Medulla oblongata (tissue), 1 donor: ENCODE data around the gene FBXO28.
"Not testable (repeated sequence)": the region's sequence is repeated elsewhere in the genome, so short reads cannot be mapped to it uniquely, and the experiment has no call there.

Source experiments
- DNase-seq: peaks from one replicate; pipeline ENCODE4 v3.0.0-alpha.2; 2015; ENCODE audit errors: extremely low spot score

FBXO28 gene

GRCh38 chr1:224188286-224188685, 74.4 kb downstream of the FBXO28 start:
- no peak for DNase-seq

- no peak for DNase-seq
Observed at GRCh38 chr1:224189561-224189960, 75.7 kb downstream of the FBXO28 start.

GRCh38 chr1:224192082-224192788, 78.3 kb downstream of the FBXO28 start:
- DNase-seq = no peak

GRCh38 chr1:224193319-224193966, 79.5 kb downstream of the FBXO28 start:
- no peak for DNase-seq

- no peak for DNase-seq
Observed at GRCh38 chr1:224196813-224197600, 83.1 kb downstream of the FBXO28 start.

- DNase-seq = no peak
Observed at GRCh38 chr1:224198572-224198971, 84.7 kb downstream of the FBXO28 start.

- no peak for DNase-seq
Observed at GRCh38 chr1:224199679-224200078, 85.8 kb downstream of the FBXO28 start.

GRCh38 chr1:224201383-224201782, 87.5 kb downstream of the FBXO28 start:
- no peak for DNase-seq

GRCh38 chr1:224201853-224202252, 87.9 kb downstream of the FBXO28 start:
- no peak for DNase-seq

- peak; percentile 91 for DNase-seq
Observed at GRCh38 chr1:224203243-224204016, 89.5 kb downstream of the FBXO28 start.

- peak; percentile 58 for DNase-seq
Observed at GRCh38 chr1:224205438-224205840, 91.5 kb downstream of the FBXO28 start.

- not testable (repeated sequence) for DNase-seq
Observed at GRCh38 chr1:224205931-224206538, 92.1 kb downstream of the FBXO28 start.

- no peak for DNase-seq
Observed at GRCh38 chr1:224211206-224211962, 97.5 kb downstream of the FBXO28 start.
